ENCODE data around the gene OR3A2.
A peak's percentile ranks its signal among the peaks of the same experiment; 100 is the strongest.
"Not testable (repeated sequence)": the region's sequence is repeated elsewhere in the genome, so short reads cannot be mapped to it uniquely, and the experiment has no call there.

OR3A2 gene

GRCh38 chr17:3385869-3386816, at the start of gene OR3A2:
OR3A2 (minus strand) TSS chr17:3386308.
- DNase-seq: no peak

- no peak for DNase-seq
Observed at GRCh38 chr17:3433741-3434140, 47.6 kb upstream of the OR3A2 start, which contains the start of gene OR1E2. OR1E2 (minus strand) TSS chr17:3433841; CDS start chr17:3433841, 0 bp downstream.

- DNase-seq: not testable (repeated sequence)
Observed at GRCh38 chr17:3433215-3433614, 47.1 kb upstream of the OR3A2 start.

GRCh38 chr17:3418222-3418621, 32.1 kb upstream of the OR3A2 start:
- no peak for DNase-seq

- DNase-seq: no peak
Observed at GRCh38 chr17:3415610-3416009, 29.5 kb upstream of the OR3A2 start.

- DNase-seq: not testable (repeated sequence)
Observed at GRCh38 chr17:3412216-3412615, 26.1 kb upstream of the OR3A2 start.

- no peak for DNase-seq
Observed at GRCh38 chr17:3411070-3411469, 25.0 kb upstream of the OR3A2 start, which contains the start of gene OR3A3. OR3A3 (plus strand) TSS chr17:3411370.

- DNase-seq: not testable (repeated sequence)
Observed at GRCh38 chr17:3403856-3404255, 17.7 kb upstream of the OR3A2 start.

GRCh38 chr17:3401786-3402185, 15.7 kb upstream of the OR3A2 start:
- DNase-seq: peak; percentile 3

- DNase-seq: no peak
Observed at GRCh38 chr17:3400055-3400454, 13.9 kb upstream of the OR3A2 start.

GRCh38 chr17:3398310-3398709, 12.2 kb upstream of the OR3A2 start, which contains the start of gene OR1E1:
OR1E1 (minus strand) TSS chr17:3398410; CDS start chr17:3398410, 0 bp downstream.
- DNase-seq: no peak

GRCh38 chr17:3397801-3398200, 11.7 kb upstream of the OR3A2 start:
- DNase-seq: not testable (repeated sequence)

- no peak for DNase-seq
Observed at GRCh38 chr17:3389791-3390190, 3.7 kb upstream of the OR3A2 start.

GRCh38 chr17:3381957-3382356, 4.2 kb downstream of the OR3A2 start:
- no peak for DNase-seq

- DNase-seq: no peak
Observed at GRCh38 chr17:3378321-3378720, 7.8 kb downstream of the OR3A2 start.

- DNase-seq: not testable (repeated sequence)
Observed at GRCh38 chr17:3371167-3371566, 14.9 kb downstream of the OR3A2 start.

- DNase-seq: not testable (repeated sequence)
Observed at GRCh38 chr17:3342782-3343181, 43.3 kb downstream of the OR3A2 start.

- DNase-seq: no peak
Observed at GRCh38 chr17:3335876-3336275, 50.2 kb downstream of the OR3A2 start.

GRCh38 chr17:3318336-3318735, 67.8 kb downstream of the OR3A2 start:
- no peak for DNase-seq

- DNase-seq: no peak
Observed at GRCh38 chr17:3316836-3317235, 69.3 kb downstream of the OR3A2 start.

- DNase-seq: no peak
Observed at GRCh38 chr17:3308603-3309002, 77.5 kb downstream of the OR3A2 start.

- no peak for DNase-seq
Observed at GRCh38 chr17:3298260-3298659, 87.8 kb downstream of the OR3A2 start, which contains the start of gene OR3A1. OR3A1 (minus strand) TSS chr17:3298360; CDS start chr17:3292582, 5,778 bp downstream.

- no peak for DNase-seq
Observed at GRCh38 chr17:3295632-3296031, 90.5 kb downstream of the OR3A2 start.

GRCh38 chr17:3293548-3293947, 92.6 kb downstream of the OR3A2 start:
- not testable (repeated sequence) for DNase-seq

Measured in NCI-H226 (cell line).